Common myeloid progenitor, CD34-positive (primary cell): ENCODE results near the gene PCSK6.
"Not testable (repeated sequence)": the region's sequence is repeated elsewhere in the genome, so short reads cannot be mapped to it uniquely, and the experiment has no call there.

Source experiments
- CTCF ChIA-PET: fragments of 350-600 bp; sonication (Branson Sonifier 250); formaldehyde crosslinking; loops from one replicate; lab custom pipeline; 2021; ENCODE audit warnings: antibody characterized with exemption; lab: Charles Lee
- POLR2A ChIA-PET: fragments of 350-600 bp; sonication (Branson Sonifier 250); formaldehyde crosslinking; loops from one replicate; lab custom pipeline; 2021; ENCODE audit warnings: antibody characterized with exemption; lab: Charles Lee
- DNase-seq, 3 donors: peaks; one replicate each; pipeline versions ENCODE4 v3.0.0 to v3.0.0-alpha.2; 2013
- H3K27ac ChIP-seq, 2 experiments: 1 replicate in 1 of 2; 2 replicates in 1 of 2; pipeline ENCODE4 v1.7.0; 2013; ENCODE audit warnings: inconsistent platforms in 2 of 2, low read length in 2 of 2, mild to moderate bottlenecking in 2 of 2, low read depth in 1 of 2, moderate library complexity in 1 of 2; ENCODE audit not compliant: severe bottlenecking in 2 of 2, insufficient read depth in 1 of 2, poor library complexity in 1 of 2
- H3K27me3 ChIP-seq, 5 experiments: replicated peaks in 2 of 5; 1 replicate in 3 of 5; 2 replicates in 2 of 5; pipeline versions ENCODE4 v1.6.1 to v1.7.0; 2013; ENCODE audit warnings: low read length in 4 of 5, mild to moderate bottlenecking in 2 of 5, moderate library complexity in 2 of 5, inconsistent platforms in 1 of 5; ENCODE audit not compliant: insufficient read depth in 5 of 5, control insufficient read depth in 4 of 5
- H3K36me3 ChIP-seq, 4 experiments: 1 replicate in 2 of 4; 2 replicates in 2 of 4; pipeline versions ENCODE4 v1.6.1 to v1.7.0; 2013; ENCODE audit warnings: low read length in 3 of 4, control low read depth in 1 of 4, mild to moderate bottlenecking in 1 of 4; ENCODE audit not compliant: control insufficient read depth in 4 of 4, insufficient read depth in 4 of 4
- H3K4me1 ChIP-seq, 4 experiments: 1 replicate in 3 of 4; 2 replicates in 1 of 4; pipeline versions ENCODE4 v1.6.1 to v1.7.1; 2013; ENCODE audit warnings: low read length in 3 of 4, mild to moderate bottlenecking in 3 of 4, control low read depth in 1 of 4, inconsistent platforms in 1 of 4, moderate library complexity in 1 of 4; ENCODE audit not compliant: control insufficient read depth in 4 of 4, insufficient read depth in 4 of 4; ENCODE audit errors: control extremely low read depth in 1 of 4
- H3K4me3 ChIP-seq, 7 experiments: 1 replicate in 4 of 7; 2 replicates in 3 of 7; pipeline versions ENCODE4 v1.5.1 to v1.7.0; 2013; ENCODE audit warnings: mild to moderate bottlenecking in 7 of 7, low read length in 6 of 7, moderate library complexity in 6 of 7, inconsistent platforms in 2 of 7, low read depth in 2 of 7, control low read depth in 1 of 7; ENCODE audit not compliant: insufficient read depth in 4 of 7, control insufficient read depth in 1 of 7; ENCODE audit errors: extremely low read depth in 1 of 7
- H3K9me3 ChIP-seq, 5 experiments: 1 replicate in 4 of 5; 2 replicates in 1 of 5; pipeline versions ENCODE4 v1.6.1 to v1.7.1; 2013; ENCODE audit warnings: low read length in 4 of 5, mild to moderate bottlenecking in 2 of 5, inconsistent platforms in 1 of 5, low read depth in 1 of 5, moderate library complexity in 1 of 5; ENCODE audit not compliant: control insufficient read depth in 4 of 5, insufficient read depth in 2 of 5; ENCODE audit errors: control extremely low read depth in 1 of 5
- WGBS: methylation state at CpG from one replicate; pipeline ENCODE4 v1.1.5; 2013; ENCODE audit not compliant: insufficient coverage; 5-methylcytosine and 5-hydroxymethylcytosine counted together

The PCSK6 gene

GRCh38 chr15:101455291-101456025 lies 34.0 kb downstream of the PCSK6 start:
- CTCF ChIA-PET, result interaction anchor here (1.1 to 1.7 kb wide), 2 partner anchors 44 to 46 kb away, joined by 3 to 5 read pairs; no protein-coding TSS in a partner anchor

GRCh38 chr15:101454781-101455180 lies 34.7 kb downstream of the PCSK6 start:
- H3K27ac ChIP-seq, H3K36me3 ChIP-seq, H3K27me3 ChIP-seq, H3K9me3 ChIP-seq, POLR2A ChIA-PET, CTCF ChIA-PET, DNase-seq: not testable (repeated sequence)
- peaks cover 5 to 60% (median 43%) of the 10 kb centered on the region in 4 experiments for H3K4me1 ChIP-seq
- no CpG with 5 or more reads among the region's 5 CpGs for WGBS
- peak overlapping the region in 1 of 7 experiments; percentile 52 for H3K4me3 ChIP-seq

More at GRCh38 chr15:101455291-101456025, 34.0 kb downstream of the PCSK6 start:
- POLR2A ChIA-PET, result no interaction called here
- WGBS, result 10% methylated on average over 10 of the region's 11 CpGs
- Histone ChIP-seq H3K4me1 (peaks cover 5 to 54% (median 40%) of the 10 kb centered on the region in 4 experiments), H3K4me3 (peak overlapping the region in 2 of 7 experiments; percentile 43 to 52), H3K27me3 (peaks cover 0 to 9% (median 2%) of the 10 kb centered on the region in 5 experiments), H3K36me3 (no peaks in the 10 kb centered on the region), H3K9me3 (no peaks in the 10 kb centered on the region), H3K27ac (no peak overlapping the region)
- peak; percentile 57 to 92 (median 88) for DNase-seq

- Histone ChIP-seq H3K27ac (no peak overlapping the region), H3K9me3 (no peaks in the 10 kb centered on the region), H3K4me1 (peaks cover 5 to 64% (median 44%) of the 10 kb centered on the region in 4 experiments), H3K4me3 (no peak overlapping the region), H3K27me3 (peaks cover 0 to 9% (median 2%) of the 10 kb centered on the region in 5 experiments), H3K36me3 (no peaks in the 10 kb centered on the region)
- ChIA-PET CTCF (no interaction called here), POLR2A (no interaction called here)
- no peak for DNase-seq
- WGBS, result 95% methylated on average over 7 of the region's 8 CpGs
These were observed 35.1 kb downstream of the PCSK6 start for GRCh38 chr15:101454365-101454764.

DNA sequence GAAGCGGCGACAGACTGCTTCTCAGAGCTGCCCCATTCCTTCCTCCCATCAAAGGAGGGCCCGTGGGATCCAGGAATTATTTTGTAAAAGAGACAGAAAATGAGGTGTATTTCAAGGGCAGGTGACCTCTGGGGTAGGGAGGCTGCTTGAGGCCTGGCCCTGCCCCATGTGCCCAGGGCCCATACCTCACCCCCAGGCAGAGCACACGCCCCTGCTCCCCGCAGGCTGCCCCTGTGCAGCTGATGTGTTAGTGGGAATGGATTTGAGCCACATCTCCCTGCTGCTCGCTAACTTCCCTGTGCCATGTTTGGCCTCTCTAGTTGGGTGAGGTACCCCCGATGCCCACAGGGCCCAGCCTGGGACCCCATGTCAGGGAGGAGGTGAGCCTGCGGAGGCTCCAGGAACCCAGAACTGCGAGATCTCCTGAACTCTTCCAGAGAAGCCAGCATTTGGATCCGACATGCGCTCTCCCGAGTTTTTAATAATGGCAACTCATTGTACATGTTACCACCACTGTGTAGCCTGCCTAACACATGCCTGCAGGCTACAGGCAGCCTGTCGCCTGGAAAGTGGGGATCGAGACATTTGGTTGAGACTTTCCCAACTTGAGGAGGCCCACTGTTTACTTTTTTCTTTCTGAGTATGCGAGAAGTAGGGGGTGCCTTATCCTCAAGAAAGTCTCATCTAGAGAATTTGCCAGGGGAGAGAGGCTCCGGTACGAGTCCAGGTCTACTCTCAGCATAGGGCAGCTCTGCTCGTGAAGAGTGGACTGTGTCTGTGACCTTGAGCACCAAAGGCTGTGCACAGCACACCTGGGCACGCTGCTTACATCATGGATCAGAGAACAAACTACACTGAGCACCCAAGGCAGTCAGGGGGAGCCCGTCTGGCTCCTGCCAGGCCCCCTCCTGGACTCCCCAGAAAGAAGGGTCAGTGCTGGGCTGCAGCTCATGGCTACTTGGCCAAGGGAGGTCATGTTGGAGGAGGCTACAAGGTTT lies 36.1 kb downstream of the PCSK6 start:
- CTCF ChIA-PET, result interaction anchor here (1.1 to 1.5 kb wide), 3 partner anchors 8 to 42 kb away, joined by 3 to 4 read pairs (median 4); no protein-coding TSS in a partner anchor

GRCh38 chr15:101452572-101452971 lies 36.9 kb downstream of the PCSK6 start:
- ChIA-PET POLR2A (no interaction called here), CTCF (interaction anchor here (1.1 to 2.7 kb wide), 5 partner anchors 9 to 132 kb away, joined by 3 to 12 read pairs (median 4); no protein-coding TSS in a partner anchor)
- H3K4me1 ChIP-seq, result peaks cover 5 to 66% (median 44%) of the 10 kb centered on the region in 4 experiments
- H3K27me3 ChIP-seq, result peaks cover 0 to 4% (median 0%) of the 10 kb centered on the region in 5 experiments
- no peak overlapping the region for H3K27ac ChIP-seq
- H3K9me3 ChIP-seq, result no peaks in the 10 kb centered on the region
- DNase-seq, result peak in 2 of 3 donors; percentile 22 to 44
- no peak overlapping the region for H3K4me3 ChIP-seq
- no peaks in the 10 kb centered on the region for H3K36me3 ChIP-seq
- WGBS, result 91% methylated on average over 8 of the region's 11 CpGs

More for the DNA sequence above, 36.1 kb downstream of the PCSK6 start:
- no peaks in the 10 kb centered on the region for H3K9me3 ChIP-seq
- DNase-seq, result no peak
- H3K27me3 ChIP-seq, result peaks cover 0 to 3% (median 1%) of the 10 kb centered on the region in 5 experiments
- peaks cover 5 to 66% (median 44%) of the 10 kb centered on the region in 4 experiments for H3K4me1 ChIP-seq
- POLR2A ChIA-PET, result no interaction called here
- no peak overlapping the region for H3K4me3 ChIP-seq
- no peak overlapping the region for H3K27ac ChIP-seq
- 96% methylated on average over 16 of the region's 20 CpGs for WGBS
- H3K36me3 ChIP-seq, result no peaks in the 10 kb centered on the region

GRCh38 chr15:101451846-101452245 lies 37.7 kb downstream of the PCSK6 start:
- Histone ChIP-seq H3K27me3 (peaks cover 0 to 4% (median 0%) of the 10 kb centered on the region in 5 experiments), H3K4me3 (peak overlapping the region in 2 of 7 experiments; percentile 22 to 45), H3K27ac (peak overlapping the region in 1 of 2 experiments; percentile 51), H3K9me3 (no peaks in the 10 kb centered on the region), H3K36me3 (no peaks in the 10 kb centered on the region), H3K4me1 (peaks cover 5 to 66% (median 46%) of the 10 kb centered on the region in 4 experiments)
- ChIA-PET CTCF (interaction anchor here (1.1 to 2.7 kb wide), 6 partner anchors 10 to 132 kb away, joined by 3 to 12 read pairs (median 4); no protein-coding TSS in a partner anchor), POLR2A (interaction anchor here (0.8 to 1.0 kb wide), 3 partner anchors 31 to 131 kb away, joined by 3 to 4 read pairs (median 3); no protein-coding TSS in a partner anchor)
- no peak for DNase-seq
- WGBS, result 90% methylated on average over 1 of the region's 3 CpGs
